ENCODE measurements around the gene LMX1A. TPM values are rescaled to one million over a fixed set of nuclear protein-coding genes. Genes with fewer than 3 reads are reported as not detected.

LMX1A gene
- polyA plus RNA-seq, 3 donors, result not detected

GRCh38 chr1:165325460-165326203 is 30.9 kb downstream of the LMX1A start:
- Histone ChIP-seq H3K79me2 (ENCODE audit: insufficient read depth, low read length) (no peaks in the 10 kb centered on the region), H3K4me2 (replicated peaks; ENCODE audit: extremely low read depth, low read length, poor library complexity, severe bottlenecking) (no peak overlapping the region), H3K4me3 (replicated peaks in 1 of 3; ENCODE audit: low read depth in 2 of 3, low read length in 3 of 3) (no peak overlapping the region), H3K9me3 (replicated peaks in 1 of 2; ENCODE audit: control insufficient read depth in 1 of 2, insufficient read depth in 1 of 2, low read length in 2 of 2) (no peaks in the 10 kb centered on the region), H3K4me1 (ENCODE audit: control insufficient read depth in 1 of 2, insufficient read depth in 2 of 2, low read length in 2 of 2) (no peaks in the 10 kb centered on the region), H3K36me3 (replicated peaks in 1 of 2; ENCODE audit: control insufficient read depth in 1 of 2, insufficient read depth in 2 of 2, low read length in 2 of 2) (no peaks in the 10 kb centered on the region), H4K20me1 (ENCODE audit: insufficient read depth, low read length) (no peaks in the 10 kb centered on the region), H3K27me3 (ENCODE audit: control insufficient read depth in 2 of 2, insufficient read depth in 2 of 2, low read length in 2 of 2) (no peaks in the 10 kb centered on the region), H3K9ac (ENCODE audit: insufficient read depth, low read length, poor library complexity, severe bottlenecking) (no peak overlapping the region), H3K27ac (ENCODE audit: low read depth in 1 of 2, low read length in 2 of 2) (no peak overlapping the region), H2AFZ (ENCODE audit: insufficient read depth, low read depth, low read length, poor library complexity, severe bottlenecking) (no peak overlapping the region)
- Mint-ChIP-seq H3K9me3 (peaks cover 0 to 3% (median 1%) of the 10 kb centered on the region in 7 donors), H3K4me3 (no peak overlapping the region), H3K4me1 (no peaks in the 10 kb centered on the region), H3K27me3 (ENCODE audit: low read depth in 3 of 3) (peaks cover 7 to 15% (median 8%) of the 10 kb centered on the region in 3 donors), H3K27ac (no peak overlapping the region), H3K36me3 (no peaks in the 10 kb centered on the region)
- intact Hi-C loops (cut with micrococcal nuclease), result no loop called here
- 56% methylated on average over 3 of the region's 7 CpGs for WGBS (ENCODE audit: insufficient coverage)
- no peak for DNase-seq
- no peak for TF ChIP-seq CTCF (IDR thresholded peaks at IDR 0.05)

- no peak overlapping the region for H3K4me3 Mint-ChIP-seq
These were observed 32.5 kb downstream of the LMX1A start for GRCh38 chr1:165324050-165324449.

More at GRCh38 chr1:165324050-165324449, 32.5 kb downstream of the LMX1A start:
- Mint-ChIP-seq H3K27me3 (ENCODE audit: low read depth in 3 of 3) (peaks cover 3 to 13% (median 12%) of the 10 kb centered on the region in 3 donors), H3K27ac (no peak overlapping the region), H3K4me1 (no peaks in the 10 kb centered on the region), H3K36me3 (no peaks in the 10 kb centered on the region), H3K9me3 (peaks cover 0 to 3% (median 1%) of the 10 kb centered on the region in 7 donors)
- TF ChIP-seq CTCF (IDR thresholded peaks at IDR 0.05), result no peak
- no peaks in the 10 kb centered on the region for H3K36me3 ChIP-seq (replicated peaks in 1 of 2; ENCODE audit: control insufficient read depth in 1 of 2, insufficient read depth in 2 of 2, low read length in 2 of 2)
- no peak overlapping the region for H2AFZ ChIP-seq (ENCODE audit: insufficient read depth, low read depth, low read length, poor library complexity, severe bottlenecking)
- H4K20me1 ChIP-seq (ENCODE audit: insufficient read depth, low read length), result no peaks in the 10 kb centered on the region
- peaks cover 0 to 5% of the 10 kb centered on the region in 2 donors for H3K27me3 ChIP-seq (ENCODE audit: control insufficient read depth in 2 of 2, insufficient read depth in 2 of 2, low read length in 2 of 2)
- no peak overlapping the region for H3K4me3 ChIP-seq (replicated peaks in 1 of 3; ENCODE audit: low read depth in 2 of 3, low read length in 3 of 3)
- no peaks in the 10 kb centered on the region for H3K4me1 ChIP-seq (ENCODE audit: control insufficient read depth in 1 of 2, insufficient read depth in 2 of 2, low read length in 2 of 2)
- DNase-seq, result no peak
- 100% methylated on average over 1 of the region's 5 CpGs for whole genome bisulfite sequencing (ENCODE audit: insufficient coverage)
- intact Hi-C loops (cut with micrococcal nuclease), result no loop called here
- H3K27ac ChIP-seq (ENCODE audit: low read depth in 1 of 2, low read length in 2 of 2), result no peak overlapping the region
- H3K4me2 ChIP-seq (replicated peaks; ENCODE audit: extremely low read depth, low read length, poor library complexity, severe bottlenecking), result no peak overlapping the region
- no peak overlapping the region for H3K9ac ChIP-seq (ENCODE audit: insufficient read depth, low read length, poor library complexity, severe bottlenecking)
- H3K9me3 ChIP-seq (replicated peaks in 1 of 2; ENCODE audit: control insufficient read depth in 1 of 2, insufficient read depth in 1 of 2, low read length in 2 of 2), result no peaks in the 10 kb centered on the region
- no peaks in the 10 kb centered on the region for H3K79me2 ChIP-seq (ENCODE audit: insufficient read depth, low read length)
